GM19468 (cell line): ENCODE measurements around the gene SRM.
"Not testable (repeated sequence)": the region's sequence is repeated elsewhere in the genome, so short reads cannot be mapped to it uniquely, and the experiment has no call there.

Experiments used
- ATAC-seq: cut with Tn5 transposase; IDR thresholded peaks from one replicate; pipeline ENCODE4 v1.9.1; 2021; ENCODE audit warnings: mild to moderate bottlenecking, moderate library complexity, moderate number of reproducible peaks; ENCODE audit not compliant: unreplicated experiment; ENCODE audit errors: extremely low read depth

SRM gene

GRCh38 chr1:11067716-11068599, 8.1 kb upstream of the SRM start:
- no peak for ATAC-seq

DNA sequence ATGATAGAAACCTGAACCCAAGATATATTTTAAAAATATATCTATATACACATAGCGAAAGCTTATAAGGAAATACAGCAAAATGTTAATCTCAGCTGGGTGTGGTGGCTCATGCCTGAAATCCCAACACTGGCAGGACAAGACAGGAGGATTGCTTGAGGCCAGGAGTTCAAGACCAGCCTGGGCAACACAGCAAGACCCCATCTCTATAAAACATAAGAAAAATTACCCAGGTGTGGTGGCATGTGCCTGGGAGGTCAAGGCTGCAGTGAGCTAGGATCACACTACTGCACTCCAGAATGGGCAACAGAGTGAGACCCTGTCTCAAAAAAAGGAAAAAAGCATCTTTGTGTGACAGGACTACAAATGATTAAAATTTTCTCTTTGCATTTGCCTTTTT, 6.0 kb upstream of the SRM start:
- no peak for ATAC-seq

GRCh38 chr1:11064942-11065341, 5.1 kb upstream of the SRM start:
- no peak for ATAC-seq

GRCh38 chr1:11063937-11064537, 4.2 kb upstream of the SRM start:
- not testable (repeated sequence) for ATAC-seq

DNA sequence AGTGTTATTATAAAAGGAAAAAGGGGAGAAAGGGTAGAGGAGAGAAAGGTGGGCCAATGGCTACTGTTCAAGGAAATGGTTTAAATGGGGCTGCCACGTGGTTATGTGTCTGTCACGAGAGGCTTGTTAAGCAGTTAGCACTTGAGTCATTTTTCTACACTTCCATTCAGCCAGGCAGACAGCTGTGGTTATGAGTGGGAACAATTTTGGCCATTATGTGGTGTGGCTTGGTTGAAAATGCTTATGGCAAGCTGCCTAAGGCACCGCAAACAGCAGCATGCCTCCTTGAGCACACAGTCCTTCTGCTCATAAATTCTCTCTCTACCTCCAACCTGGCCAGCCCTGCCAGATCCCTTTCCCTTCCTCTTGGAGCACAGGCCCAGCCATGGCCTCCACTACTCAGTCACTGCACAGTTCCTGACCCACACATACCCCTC, 3.2 kb upstream of the SRM start:
- no peak for ATAC-seq

DNA sequence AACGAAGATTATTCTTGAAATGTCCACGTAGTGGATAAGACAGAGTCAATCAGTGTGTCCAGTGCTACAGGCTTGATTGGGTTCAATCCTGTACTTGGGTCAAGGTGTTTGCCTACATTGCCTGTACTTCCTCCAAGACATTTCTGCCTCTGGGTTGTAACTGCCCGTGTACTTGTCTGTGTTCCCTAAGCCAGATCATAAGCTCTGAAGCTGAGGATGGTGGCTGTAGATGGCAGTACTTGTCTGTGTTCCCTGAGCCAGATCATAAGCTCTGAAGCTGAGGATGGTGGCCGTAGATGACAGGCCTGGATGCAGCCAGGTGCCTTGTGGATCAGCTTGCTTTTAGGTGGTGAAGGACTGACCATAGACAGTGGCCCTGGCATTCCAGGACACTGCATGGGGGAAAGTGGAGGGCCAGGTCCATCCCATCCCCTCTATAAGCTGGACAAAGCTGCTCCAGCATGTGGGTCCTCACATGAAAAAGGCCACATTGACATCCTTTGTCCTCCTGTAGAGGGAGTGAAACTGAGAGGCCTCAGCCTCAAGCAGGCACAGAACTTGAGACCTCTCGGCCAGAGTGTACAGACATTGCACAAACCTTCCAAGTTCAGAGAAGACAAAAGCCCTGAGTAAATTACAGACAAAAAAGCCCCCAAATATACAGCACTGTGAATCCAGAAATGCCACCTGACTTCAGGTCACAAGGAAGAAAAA, 2.0 kb upstream of the SRM start:
- no peak for ATAC-seq

DNA sequence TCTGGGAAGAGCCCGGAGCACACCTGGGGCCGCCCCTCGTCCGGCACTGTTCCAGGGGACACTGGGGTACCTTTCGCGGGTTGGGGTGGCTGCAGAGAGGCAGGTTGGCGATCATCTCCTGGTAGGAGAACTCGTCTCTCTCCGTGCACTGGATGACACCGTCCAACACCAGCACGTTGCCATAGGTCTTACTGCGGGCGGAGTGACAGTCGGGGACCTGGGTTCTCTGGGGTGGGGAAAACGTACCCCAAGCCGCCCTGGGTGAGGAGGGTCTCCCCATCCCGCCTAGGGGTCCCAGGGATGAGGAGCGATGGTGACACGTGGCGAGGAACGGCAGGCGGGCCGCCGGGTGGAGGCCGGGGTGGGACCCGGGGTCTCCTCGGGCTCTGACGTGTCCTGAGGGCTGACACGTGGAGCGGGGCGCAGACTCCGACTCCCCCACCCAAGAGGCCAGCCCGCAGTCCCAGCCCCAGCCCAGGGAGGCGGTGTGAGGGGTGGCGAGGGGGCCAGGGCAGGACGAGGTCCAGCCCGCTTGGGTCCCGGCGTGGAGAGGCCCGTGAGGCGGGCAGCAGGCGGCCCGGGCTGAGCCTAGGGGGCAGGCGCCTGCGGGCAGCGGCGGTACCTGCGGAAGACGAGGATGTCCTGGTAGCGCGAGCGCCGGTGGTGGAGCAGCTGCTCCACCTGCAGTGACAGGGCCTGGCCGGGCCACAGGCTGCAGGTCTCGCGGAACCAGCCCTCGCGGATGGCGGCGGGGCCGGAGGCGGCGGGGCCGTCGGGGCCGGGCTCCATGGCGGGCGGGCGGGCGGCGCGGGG, 457 bp downstream of the SRM start:
- ATAC-seq: peak; percentile 17

DNA sequence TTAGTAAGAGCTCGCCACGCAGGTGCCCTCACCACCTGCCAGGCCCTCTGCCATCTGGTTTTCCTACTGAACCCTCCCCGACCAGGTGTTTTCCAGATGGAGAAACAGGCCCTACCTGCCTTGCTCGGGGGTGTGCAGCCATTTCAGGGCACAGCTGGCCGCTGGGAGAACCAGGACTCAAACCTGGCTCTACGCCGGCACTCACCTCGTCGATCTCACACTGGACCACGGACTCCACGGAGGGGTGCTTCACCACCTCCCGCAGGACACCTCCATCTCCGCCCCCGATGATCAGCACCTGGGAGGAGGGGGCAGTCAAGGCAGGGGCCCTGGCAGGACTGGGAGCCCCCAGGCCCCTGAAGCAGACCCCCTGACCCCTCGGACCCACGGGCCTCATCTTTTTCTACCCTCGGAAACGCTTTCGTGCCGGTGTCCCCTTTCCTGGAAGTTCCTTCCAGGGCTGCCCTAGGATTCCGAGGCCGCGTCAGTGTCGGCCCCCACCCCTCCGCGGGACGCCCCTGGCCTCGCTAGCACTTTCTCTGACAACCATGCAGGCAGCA, 1.1 kb downstream of the SRM start:
- ATAC-seq: no peak

DNA sequence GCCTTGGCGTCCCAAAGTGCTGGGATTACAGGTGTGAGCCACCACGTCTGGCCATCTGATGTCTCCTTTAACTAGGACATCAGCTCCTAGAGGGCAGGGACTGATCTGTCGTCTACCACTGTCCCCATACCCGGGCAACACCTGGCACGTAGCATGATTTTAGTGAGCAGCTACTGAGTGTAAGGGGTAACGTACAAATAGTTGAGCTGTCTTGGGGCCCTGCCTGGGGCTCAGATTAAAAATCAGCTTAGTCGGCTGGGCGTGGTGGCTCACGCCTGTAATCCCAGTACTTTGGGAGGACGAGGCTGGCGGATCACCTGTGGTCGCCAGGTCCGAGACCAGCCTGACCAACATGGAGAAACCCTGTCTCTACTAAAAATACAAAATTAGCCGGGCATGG, 1.8 kb downstream of the SRM start:
- ATAC-seq: no peak

DNA sequence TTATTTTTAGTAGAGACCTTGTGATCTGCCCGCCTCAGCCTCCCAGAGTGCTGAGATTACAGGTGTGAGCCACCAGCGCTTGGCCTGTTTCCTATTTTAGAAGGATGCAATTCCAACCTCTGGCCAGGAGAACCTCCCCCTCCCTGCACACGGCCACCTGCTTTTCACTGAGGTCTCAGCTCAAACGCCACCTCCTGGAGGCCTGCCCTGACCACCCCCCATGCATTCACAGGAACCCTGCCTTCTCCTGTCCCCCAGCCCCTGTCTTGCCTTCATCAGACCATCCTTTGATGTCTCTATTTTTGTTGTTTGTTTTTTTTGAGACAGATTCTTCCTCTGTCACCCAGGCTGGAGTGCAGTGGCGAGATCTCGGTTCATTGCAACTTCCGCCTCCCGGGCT, 2.3 kb downstream of the SRM start:
- no peak for ATAC-seq

DNA sequence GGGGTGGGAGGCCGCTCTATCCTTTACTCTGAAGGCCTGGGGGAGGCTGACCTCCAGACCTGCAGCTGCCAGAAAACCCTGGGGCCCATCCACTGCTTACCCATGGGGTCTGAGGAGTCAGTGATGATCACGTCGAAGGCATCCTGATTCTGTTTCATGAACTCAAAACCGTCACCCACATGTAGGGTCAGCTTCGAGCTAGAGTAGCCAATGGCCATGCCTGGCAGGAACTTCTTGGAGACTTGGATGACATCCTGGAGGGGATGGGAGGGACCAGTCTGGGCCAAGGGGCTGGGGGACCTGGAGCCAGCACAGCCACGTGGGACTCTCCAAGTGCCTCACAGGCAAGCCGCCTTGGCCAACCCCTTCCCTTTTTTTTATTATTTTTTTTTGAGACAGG, 3.3 kb downstream of the SRM start:
- no peak for ATAC-seq

- ATAC-seq: no peak
Observed at GRCh38 chr1:11055676-11056075, 4.1 kb downstream of the SRM start.

DNA sequence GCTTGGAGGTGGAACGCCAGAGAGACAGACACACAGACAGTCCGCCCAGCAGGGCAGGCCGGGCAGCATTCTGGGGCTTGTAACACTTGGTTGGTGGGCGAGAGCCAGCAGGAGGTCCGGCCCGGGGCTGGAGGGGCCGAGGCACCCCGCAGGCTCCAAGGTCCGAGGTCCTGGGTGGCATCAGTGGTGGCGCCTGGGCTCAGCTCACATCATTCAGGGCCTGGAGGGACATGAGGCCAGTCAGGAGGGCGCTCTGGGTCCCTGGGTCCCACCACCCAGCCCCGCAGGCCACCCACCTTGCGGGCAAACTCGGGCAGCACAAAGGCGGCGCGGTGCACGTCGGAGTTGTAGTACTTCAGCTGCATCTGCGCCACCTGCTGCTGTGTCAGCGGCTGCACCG, 5.2 kb downstream of the SRM start:
- ATAC-seq: no peak

GRCh38 chr1:11054181-11054580, 5.6 kb downstream of the SRM start:
- ATAC-seq: no peak

GRCh38 chr1:11053758-11054137, 6.1 kb downstream of the SRM start:
- no peak for ATAC-seq

GRCh38 chr1:11052839-11053757, 6.7 kb downstream of the SRM start:
- no peak for ATAC-seq

- ATAC-seq: no peak
Observed at GRCh38 chr1:11051781-11052511, 7.9 kb downstream of the SRM start.

GRCh38 chr1:11051121-11051520, 8.7 kb downstream of the SRM start:
- ATAC-seq: not testable (repeated sequence)
